GM13976 (cell line): ENCODE data around the gene ZMYND12.
"Not testable (repeated sequence)": the region's sequence is repeated elsewhere in the genome, so short reads cannot be mapped to it uniquely, and the experiment has no call there.

Experiments
- DNase-seq: peaks from one replicate; pipeline ENCODE4 v3.0.0; 2012; ENCODE audit warnings: low spot score
- in situ Hi-C: fragments of 300-500 bp; cut with MboI; formaldehyde crosslinking; loops from one replicate; pipeline ENCODE4 v1.12.0; 2022; ENCODE audit warnings: low sequenced_read_pairs, mixed read lengths, inconsistent platforms; ENCODE audit not compliant: unreplicated experiment
- TF ChIP-seq, protein P1 (sequence below): IDR thresholded peaks from 2 replicates; pipeline ENCODE4 v1.5.1; 2012; ENCODE audit warnings: borderline replicate concordance, mild to moderate bottlenecking; ENCODE audit not compliant: insufficient read depth; ENCODE audit errors: extremely low read depth, missing control alignments, control extremely low read depth

Gene ZMYND12, protein sequence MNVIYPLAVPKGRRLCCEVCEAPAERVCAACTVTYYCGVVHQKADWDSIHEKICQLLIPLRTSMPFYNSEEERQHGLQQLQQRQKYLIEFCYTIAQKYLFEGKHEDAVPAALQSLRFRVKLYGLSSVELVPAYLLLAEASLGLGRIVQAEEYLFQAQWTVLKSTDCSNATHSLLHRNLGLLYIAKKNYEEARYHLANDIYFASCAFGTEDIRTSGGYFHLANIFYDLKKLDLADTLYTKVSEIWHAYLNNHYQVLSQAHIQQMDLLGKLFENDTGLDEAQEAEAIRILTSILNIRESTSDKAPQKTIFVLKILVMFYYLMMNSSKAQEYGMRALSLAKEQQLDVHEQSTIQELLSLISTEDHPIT

GRCh38 chr1:42456010-42456753 lies at the start of gene ZMYND12, which contains the start of gene PPCS:
Gene ZMYND12 (minus strand): TSS chr1:42456022. CDS start chr1:42455997, 25 bp downstream.
Gene PPCS (plus strand): TSS chr1:42456543. CDS start chr1:42456566, 23 bp downstream.
- in situ Hi-C loops = no loop called here
- peak; percentile 93 for DNase-seq
- TF ChIP-seq, protein P1, sequence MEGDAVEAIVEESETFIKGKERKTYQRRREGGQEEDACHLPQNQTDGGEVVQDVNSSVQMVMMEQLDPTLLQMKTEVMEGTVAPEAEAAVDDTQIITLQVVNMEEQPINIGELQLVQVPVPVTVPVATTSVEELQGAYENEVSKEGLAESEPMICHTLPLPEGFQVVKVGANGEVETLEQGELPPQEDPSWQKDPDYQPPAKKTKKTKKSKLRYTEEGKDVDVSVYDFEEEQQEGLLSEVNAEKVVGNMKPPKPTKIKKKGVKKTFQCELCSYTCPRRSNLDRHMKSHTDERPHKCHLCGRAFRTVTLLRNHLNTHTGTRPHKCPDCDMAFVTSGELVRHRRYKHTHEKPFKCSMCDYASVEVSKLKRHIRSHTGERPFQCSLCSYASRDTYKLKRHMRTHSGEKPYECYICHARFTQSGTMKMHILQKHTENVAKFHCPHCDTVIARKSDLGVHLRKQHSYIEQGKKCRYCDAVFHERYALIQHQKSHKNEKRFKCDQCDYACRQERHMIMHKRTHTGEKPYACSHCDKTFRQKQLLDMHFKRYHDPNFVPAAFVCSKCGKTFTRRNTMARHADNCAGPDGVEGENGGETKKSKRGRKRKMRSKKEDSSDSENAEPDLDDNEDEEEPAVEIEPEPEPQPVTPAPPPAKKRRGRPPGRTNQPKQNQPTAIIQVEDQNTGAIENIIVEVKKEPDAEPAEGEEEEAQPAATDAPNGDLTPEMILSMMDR = no peak

DNA sequence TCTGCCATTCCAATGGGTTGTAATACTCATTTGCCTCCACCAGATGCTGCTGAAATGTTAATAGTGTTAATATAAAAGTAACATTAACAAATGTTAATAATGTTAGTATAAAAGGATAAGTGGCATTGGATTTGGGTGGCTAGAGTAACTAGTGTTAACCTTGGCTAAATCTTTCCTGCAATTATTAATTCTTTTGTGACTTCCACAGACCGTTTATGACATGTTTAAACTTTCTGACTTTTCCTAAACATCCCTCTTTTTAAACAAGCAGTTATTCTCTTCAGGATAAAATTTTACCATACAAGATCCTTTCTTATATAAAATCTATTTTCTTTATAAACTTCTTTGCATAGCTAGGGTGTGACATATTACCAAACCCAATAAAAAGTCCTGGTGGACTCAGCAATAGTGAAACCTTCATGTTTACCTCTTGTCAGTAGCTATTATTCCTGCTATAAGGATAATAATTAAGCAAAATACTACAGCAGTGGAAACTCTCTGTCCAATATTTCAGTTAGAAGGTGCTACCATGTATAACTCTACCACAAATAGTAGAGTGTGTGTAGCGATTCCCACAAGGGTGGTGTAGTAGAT lies 48.8 kb upstream of the ZMYND12 start:
- TF ChIP-seq, protein P1 = no peak
- no peak for DNase-seq
- in situ Hi-C loops = no loop called here

DNA sequence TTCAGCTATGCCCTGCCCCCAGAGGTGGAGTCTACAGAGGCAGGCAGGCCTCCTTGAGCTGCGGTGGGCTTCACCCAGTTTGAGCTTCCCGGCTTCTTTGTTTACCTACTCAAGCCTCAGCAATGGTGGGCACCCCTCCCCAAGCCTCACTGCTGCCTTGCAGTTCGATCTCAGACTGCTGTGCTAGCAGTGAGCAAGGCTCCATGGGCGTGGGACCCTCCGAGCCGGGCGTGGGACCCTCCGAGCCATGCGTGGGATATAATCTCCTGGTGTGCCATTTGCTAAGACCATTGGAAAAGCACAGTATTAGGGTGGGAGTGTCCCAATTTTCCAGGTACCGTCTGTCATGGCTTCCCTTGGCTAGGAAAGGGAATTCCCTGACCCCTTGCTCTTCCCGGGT lies 46.2 kb upstream of the ZMYND12 start:
- in situ Hi-C loops = not testable (repeated sequence)

GRCh38 chr1:42490237-42490636 lies 34.4 kb upstream of the ZMYND12 start:
- no peak for DNase-seq
- in situ Hi-C loops = no loop called here
- TF ChIP-seq, protein P1 = no peak

More for the DNA sequence above, 46.2 kb upstream of the ZMYND12 start:
- DNase-seq = not testable (repeated sequence)

DNA sequence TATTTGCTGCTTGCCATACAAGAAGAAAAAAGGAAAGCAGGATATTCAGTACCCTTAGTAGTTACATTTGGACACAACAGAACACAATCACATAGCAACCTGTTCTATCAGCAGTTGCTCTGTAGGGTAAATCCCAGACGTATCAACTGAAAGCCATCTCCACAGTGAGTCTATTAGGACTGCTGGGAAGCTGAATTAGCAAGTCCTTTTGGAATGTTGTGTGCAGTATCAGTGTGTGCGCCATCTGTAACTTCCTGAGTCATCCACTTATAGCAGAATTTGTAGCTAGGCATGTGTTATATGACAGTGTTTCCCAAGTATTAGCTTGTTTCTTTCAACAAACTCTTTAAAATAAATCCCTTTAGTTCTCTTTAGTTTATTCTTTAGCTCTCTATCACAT lies 28.6 kb upstream of the ZMYND12 start:
- no peak for DNase-seq
- in situ Hi-C loops = no loop called here
- TF ChIP-seq, protein P1 = no peak

DNA sequence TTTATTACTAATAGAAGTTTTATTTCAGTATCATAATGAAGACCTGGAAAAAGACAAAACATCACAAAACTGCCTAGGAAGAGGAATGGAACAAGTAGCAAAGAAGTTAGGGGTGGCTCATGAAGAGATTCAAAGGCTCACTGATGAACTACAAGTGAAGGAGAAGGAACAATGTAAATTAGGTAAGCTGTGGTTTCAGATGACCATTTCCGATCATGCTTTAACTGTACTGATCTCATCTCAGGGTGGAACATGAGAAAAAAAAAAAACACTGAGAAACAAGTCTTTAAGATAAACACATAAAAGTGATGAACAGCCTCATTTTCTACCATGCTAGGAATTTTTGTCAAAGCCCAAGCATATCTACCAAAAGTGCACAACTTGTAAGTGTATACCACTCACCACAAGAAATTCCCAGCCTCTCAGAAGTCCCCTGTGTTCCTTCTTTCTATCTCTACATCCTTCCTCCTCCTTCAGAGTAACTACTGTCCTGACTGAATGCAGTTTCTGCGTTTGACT lies 26.9 kb upstream of the ZMYND12 start:
- TF ChIP-seq, protein P1 = no peak
- DNase-seq = no peak
- in situ Hi-C loops = no loop called here
